HEK293 (cell line): ENCODE measurements around the gene FANCC.

Source experiments
- RBAK ChIP-seq: fragments of 450-650 bp; formaldehyde crosslinking; IDR thresholded peaks from 2 replicates; pipeline ENCODE4 v1.5.1; 2016; ENCODE audit warnings: missing biosample characterization, missing genetic modification characterization
- ZNF133 ChIP-seq: fragments of 450-650 bp; formaldehyde crosslinking; IDR thresholded peaks from 2 replicates; pipeline ENCODE4 v1.5.1; 2016; ENCODE audit warnings: missing biosample characterization, missing genetic modification characterization
- ZNF639 ChIP-seq: fragments of 450-650 bp; formaldehyde crosslinking; IDR thresholded peaks from 2 replicates; pipeline ENCODE4 v1.5.1; 2016; ENCODE audit warnings: missing biosample characterization, missing genetic modification characterization

GRCh38 chr9:95317119-95317892, at the start of gene FANCC:
- TF ChIP-seq ZNF639 (tag by site-specific recombination) (0 out of 2 replicates have a peak, but pooled peaks have one; percentile 55), RBAK (tag by site-specific recombination) (no peak), ZNF133 (tag by site-specific recombination) (no peak)
